IMR-90 (cell line): ENCODE results near the gene STRADA. TPM values are rescaled to one million over a fixed set of nuclear protein-coding genes. Genes with fewer than 3 reads are reported as not detected.

ENCODE experiments used
- ATAC-seq: fragments of 200-7000 bp; cut with Tn5 transposase; 2 replicates; pipeline ENCODE4 v1.9.1; 2020; ENCODE audit warnings: low read depth, mild to moderate bottlenecking, moderate library complexity
- BruUV-seq: library from RNA; stranded (reverse); fragments of 400-500 nt; replicated peaks from 2 replicates; lab custom pipeline; 2021; lab: Mats Ljungman, UMichigan
- CTCF ChIA-PET: fragments of 300-600 bp; formaldehyde crosslinking; extraction: SDS; loops from one replicate; lab custom pipeline; 2021; ENCODE audit warnings: antibody characterized with exemption; lab: Yijun Ruan, JAX
- POLR2A ChIA-PET: fragments of 300-600 bp; sonication (Branson Sonifier 250); formaldehyde crosslinking; loops from one replicate; lab custom pipeline; 2022; ENCODE audit warnings: antibody characterized with exemption; ENCODE audit not compliant: unreplicated experiment; lab: Charles Lee
- DNase-seq: peaks from one replicate; pipeline ENCODE4 v3.0.0; 2013
- H2AFZ ChIP-seq: replicated peaks from 2 replicates; pipeline ENCODE3; 2013; ENCODE audit warnings: low read length, mild to moderate bottlenecking; ENCODE audit not compliant: poor library complexity
- H2AK5ac ChIP-seq: 2 replicates; pipeline ENCODE4 v1.6.1; 2013; ENCODE audit warnings: low read depth, low read length, inconsistent platforms
- H2AK9ac ChIP-seq: replicated peaks from 2 replicates; pipeline ENCODE3; 2013; ENCODE audit warnings: mild to moderate bottlenecking, low read depth, low read length, moderate library complexity; ENCODE audit not compliant: poor library complexity
- H2BK120ac ChIP-seq: 2 replicates; pipeline ENCODE4 v1.6.1; 2013; ENCODE audit warnings: low read depth, low read length, inconsistent platforms
- H2BK15ac ChIP-seq: 3 replicates; pipeline ENCODE4 v1.6.1; 2013; ENCODE audit warnings: low read depth, low read length, inconsistent platforms
- H2BK20ac ChIP-seq: 2 replicates; pipeline ENCODE4 v1.6.1; 2013; ENCODE audit warnings: low read depth, mild to moderate bottlenecking, inconsistent platforms, low read length, moderate library complexity
- H2BK5ac ChIP-seq: 2 replicates; pipeline ENCODE4 v1.6.1; 2013; ENCODE audit warnings: mild to moderate bottlenecking, low read depth, low read length, inconsistent platforms; ENCODE audit not compliant: poor library complexity, severe bottlenecking
- H3K14ac ChIP-seq: replicated peaks from 2 replicates; pipeline ENCODE4 v1.6.1; 2013; ENCODE audit warnings: low read depth, low read length, inconsistent platforms
- H3K18ac ChIP-seq: 2 replicates; pipeline ENCODE4 v1.6.1; 2013; ENCODE audit warnings: low read depth, low read length, control low read depth
- H3K23ac ChIP-seq: 2 replicates; pipeline ENCODE4 v1.6.1; 2013; ENCODE audit warnings: low read depth, low read length, inconsistent platforms
- H3K27ac ChIP-seq: 2 replicates; pipeline ENCODE4 v1.5.1; 2013; ENCODE audit warnings: mild to moderate bottlenecking, control low read depth, low read length; ENCODE audit not compliant: insufficient read depth
- H3K27me3 ChIP-seq: 2 replicates; pipeline ENCODE4 v1.6.1; 2013; ENCODE audit warnings: low read length; ENCODE audit not compliant: control insufficient read depth, insufficient read depth
- H3K36me3 ChIP-seq: 2 replicates; pipeline ENCODE4 v1.6.1; 2013; ENCODE audit warnings: low read length, mixed read lengths; ENCODE audit not compliant: control insufficient read depth, insufficient read depth
- H3K4ac ChIP-seq: 2 replicates; pipeline ENCODE4 v1.6.1; 2013; ENCODE audit warnings: low read depth, low read length, inconsistent platforms
- H3K4me1 ChIP-seq: 2 replicates; pipeline ENCODE4 v1.6.1; 2013; ENCODE audit warnings: low read length, mixed read lengths; ENCODE audit not compliant: control insufficient read depth, insufficient read depth
- H3K4me2 ChIP-seq: 2 replicates; pipeline ENCODE4 v1.6.1; 2013; ENCODE audit warnings: low read depth, mild to moderate bottlenecking, control low read depth, low read length, moderate library complexity
- H3K4me3 ChIP-seq: 2 replicates; pipeline ENCODE4 v1.5.1; 2013; ENCODE audit warnings: low read depth, mild to moderate bottlenecking, control low read depth, low read length, moderate library complexity; ENCODE audit not compliant: insufficient read depth
- H3K56ac ChIP-seq: 2 replicates; pipeline ENCODE4 v1.6.1; 2013; ENCODE audit warnings: low read length, inconsistent platforms; ENCODE audit not compliant: insufficient read depth; ENCODE audit errors: extremely low read depth
- H3K79me1 ChIP-seq, 2 experiments: 2 replicates each; pipeline ENCODE4 v1.6.1; 2013; ENCODE audit warnings: low read length in 2 of 2, inconsistent platforms in 1 of 2, low read depth in 1 of 2
- H3K9ac ChIP-seq: 2 replicates; pipeline ENCODE4 v1.6.1; 2013; ENCODE audit warnings: low read depth, low read length, control low read depth
- H3K9me1 ChIP-seq: 2 replicates; pipeline ENCODE4 v1.6.1; 2013; ENCODE audit warnings: low read length, inconsistent platforms; ENCODE audit not compliant: insufficient read depth
- H3K9me3 ChIP-seq: 2 replicates; pipeline ENCODE4 v1.6.1; 2013; ENCODE audit warnings: low read length; ENCODE audit not compliant: control insufficient read depth, insufficient read depth
- H4K20me1 ChIP-seq: 2 replicates; pipeline ENCODE4 v1.6.1; 2013; ENCODE audit warnings: low read length, inconsistent platforms; ENCODE audit not compliant: insufficient read depth
- H4K5ac ChIP-seq: 2 replicates; pipeline ENCODE4 v1.6.1; 2013; ENCODE audit warnings: mild to moderate bottlenecking, low read depth, low read length, control low read depth
- H4K8ac ChIP-seq, 2 experiments: 2 replicates each; pipeline ENCODE4 v1.6.1; 2013; ENCODE audit warnings: low read depth in 2 of 2, low read length in 2 of 2, control low read depth in 1 of 2, inconsistent platforms in 1 of 2
- H4K91ac ChIP-seq: 2 replicates; pipeline ENCODE4 v1.6.1; 2013; ENCODE audit warnings: low read depth, low read length, inconsistent platforms; ENCODE audit not compliant: insufficient read depth
- BHLHE40 ChIP-seq: fragments of 150-350 bp; IDR thresholded peaks from 2 replicates; pipeline ENCODE4 v1.6.1; 2016; ENCODE audit warnings: mild to moderate bottlenecking, low read depth, low read length
- CEBPB ChIP-seq: IDR thresholded peaks from 2 replicates; pipeline ENCODE4 v1.6.1; 2012; ENCODE audit warnings: low read depth, low read length, improper control_type of control experiment
- CHD1 ChIP-seq: IDR thresholded peaks from 2 replicates; pipeline ENCODE4 v1.6.1; 2012; ENCODE audit warnings: low read depth, low read length, improper control_type of control experiment
- FOS ChIP-seq: fragments of 150-350 bp; IDR thresholded peaks from 2 replicates; pipeline ENCODE4 v1.6.1; 2016; ENCODE audit warnings: low read depth, low read length
- MAFK ChIP-seq: IDR thresholded peaks from 2 replicates; pipeline ENCODE4 v1.6.1; 2012; ENCODE audit warnings: low read depth, low read length, improper control_type of control experiment
- MAZ ChIP-seq: IDR thresholded peaks from 2 replicates; pipeline ENCODE4 v1.6.1; 2012; ENCODE audit warnings: low read depth, mild to moderate bottlenecking, low read length, improper control_type of control experiment, moderate library complexity, borderline replicate concordance
- MXI1 ChIP-seq: IDR thresholded peaks from 2 replicates; pipeline ENCODE4 v1.6.1; 2012; ENCODE audit warnings: low read depth, mild to moderate bottlenecking, low read length, moderate library complexity, borderline replicate concordance
- NFE2L2 ChIP-seq: fragments of 150-350 bp; IDR thresholded peaks from 2 replicates; pipeline ENCODE4 v1.6.1; 2016; ENCODE audit warnings: low read depth, mild to moderate bottlenecking, low read length
- POLR2A ChIP-seq: IDR thresholded peaks from 2 replicates; pipeline ENCODE4 v1.6.1; 2012; ENCODE audit warnings: mild to moderate bottlenecking, low read depth, low read length
- RAD21 ChIP-seq: IDR thresholded peaks from 2 replicates; pipeline ENCODE4 v1.6.1; 2012; ENCODE audit warnings: low read length, improper control_type of control experiment
- RCOR1 ChIP-seq: IDR thresholded peaks from 2 replicates; pipeline ENCODE4 v1.6.1; 2012; ENCODE audit warnings: mild to moderate bottlenecking, low read length, improper control_type of control experiment; ENCODE audit not compliant: insufficient replicate concordance
- RFX5 ChIP-seq: IDR thresholded peaks from 2 replicates; pipeline ENCODE4 v1.8.0; 2012; ENCODE audit warnings: low read depth, mild to moderate bottlenecking, low read length, moderate library complexity
- SMC3 ChIP-seq: fragments of 150-350 bp; IDR thresholded peaks from 2 replicates; pipeline ENCODE4 v1.6.1; 2016; ENCODE audit warnings: low read depth, mild to moderate bottlenecking, antibody characterized with exemption, low read length, moderate library complexity
- WGBS, 2 experiments: methylation state at CpG; one replicate each; pipeline versions ENCODE4 v1.1.5 to v1.1.7; 2013; ENCODE audit warnings: missing lambda C conversion rate in 2 of 2; ENCODE audit not compliant: insufficient read length in 1 of 2; ENCODE audit errors: extremely low coverage in 2 of 2; 5-methylcytosine and 5-hydroxymethylcytosine counted together
- dilution Hi-C: fragments of 300-500 bp; cut with HindIII; formaldehyde crosslinking; loops from one replicate; pipeline ENCODE4 v1.14.3; 2018; ENCODE audit warnings: low sequenced_read_pairs; ENCODE audit not compliant: unreplicated experiment
- in situ Hi-C: fragments of 300-500 bp; cut with MboI; formaldehyde crosslinking; loops from 3 replicates; pipeline ENCODE4 v1.14.3; 2019; ENCODE audit warnings: low sequenced_read_pairs, inconsistent platforms, mixed read lengths
- intact Hi-C: fragments of 100-400 bp; cut with micrococcal nuclease; formaldehyde crosslinking; loops from 2 replicates; pipeline ENCODE4 v1.10.0; 2022
- polyA plus RNA-seq, 3 experiments: library from polyadenylated mRNA; depleted of rRNA; stranded (reverse); fragments of >200 nt; gene quantifications; 2 replicates each; pipeline ENCODE4 v1.2.3, GENCODE V29; 2012; ENCODE audit warnings: low replicate concordance in 1 of 3
- total RNA-seq: library from RNA; depleted of rRNA; stranded (reverse); fragments of >200 nt; gene quantifications from 2 replicates; pipeline ENCODE4 v1.2.3, GENCODE V29; 2012
- TF ChIP-seq, protein P1 (sequence below): fragments of 150-350 bp; IDR thresholded peaks from 2 replicates; pipeline ENCODE4 v1.6.1; 2016; ENCODE audit warnings: low read depth, mild to moderate bottlenecking, low read length, moderate library complexity, borderline replicate concordance
- TF ChIP-seq, protein P2 (sequence below): fragments of 150-350 bp; IDR thresholded peaks from 2 replicates; pipeline ENCODE4 v1.6.1; 2017; ENCODE audit warnings: mild to moderate bottlenecking, antibody characterized with exemption, low read length, low read depth
- TF ChIP-seq, protein P3 (sequence below): conservative IDR thresholded peaks from 2 replicates; pipeline ENCODE4 v1.5.1; 2012; ENCODE audit warnings: mild to moderate bottlenecking, low read depth, low read length, improper control_type of control experiment

Gene STRADA
- total and polyA plus RNA-seq, 2 of the 4 experiments (the other 2 are of a cell fraction), result 19.9 to 30.9 TPM

DNA sequence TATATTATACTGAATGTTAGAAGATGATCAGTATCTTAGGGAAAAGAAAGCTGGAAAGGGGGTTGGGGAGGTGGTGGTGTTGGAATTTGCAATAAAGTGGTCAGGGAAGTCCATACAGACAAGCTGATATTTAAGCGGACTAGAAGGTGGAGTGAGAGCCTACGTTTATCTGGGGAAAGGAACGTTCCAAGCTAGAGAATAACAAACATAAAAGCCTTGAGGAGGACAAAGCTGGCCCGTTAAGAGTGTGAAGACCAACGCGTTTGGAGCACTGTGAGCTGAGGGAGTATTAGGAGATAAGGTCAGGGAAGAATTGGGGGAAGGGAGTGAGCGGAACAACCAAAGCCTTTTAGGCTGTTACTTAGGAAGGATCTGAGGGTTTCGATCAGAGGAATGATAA, 33.8 kb upstream of the STRADA start:
- BruUV-seq, result no TSS peak
- Histone ChIP-seq H3K4me3 (peak overlapping the region; percentile 100), H2BK15ac (no peak overlapping the region), H2BK120ac (no peak overlapping the region), H3K36me3 (peaks cover 6% of the 10 kb centered on the region), H2AFZ (no peak overlapping the region), H3K9me1 (peaks cover 3% of the 10 kb centered on the region), H2BK20ac (no peak overlapping the region), H3K4me2 (peak overlapping the region; percentile 84), H3K4ac (peak overlapping the region; percentile 1; the same call in 1 of the 2 replicates), H3K18ac (no peak overlapping the region), H3K14ac (peak overlapping the region; percentile 42; the same call in 1 of the 2 replicates), H2AK9ac (no peak overlapping the region), H3K4me1 (peaks cover 2% of the 10 kb centered on the region; the same call in 1 of the 2 replicates), H4K8ac (no peak overlapping the region), H3K79me1 (peaks cover 0 to 43% of the 10 kb centered on the region in 2 experiments; a peak in 2 of 4 replicates), H4K20me1 (peaks cover 73% of the 10 kb centered on the region), H4K5ac (no peak overlapping the region), H2AK5ac (no peak overlapping the region), H3K9ac (peak overlapping the region; percentile 99), H3K27ac (peak overlapping the region; percentile 21), H3K23ac (peak overlapping the region; percentile 94; the same call in 1 of the 2 replicates), H3K56ac (no peak overlapping the region), H3K27me3 (no peaks in the 10 kb centered on the region), H4K91ac (no peak overlapping the region), H2BK5ac (peak overlapping the region; percentile 74), H3K9me3 (no peaks in the 10 kb centered on the region)
- ChIA-PET POLR2A (no interaction called here), CTCF (interaction anchor here (0.7 to 0.8 kb wide), 2 partner anchors 8 to 14 kb away, joined by 3 read pairs; no protein-coding TSS in a partner anchor)
- dilution Hi-C loops, result no loop called here
- in situ Hi-C loops, result no loop called here
- intact Hi-C loops, result no loop called here
- ATAC-seq (no peak), DNase-seq (no peak)
- TF ChIP-seq RAD21 (no peak), POLR2A (no peak; the same call in 1 of the 2 replicates), NFE2L2 (no peak), CHD1 (no peak), RFX5 (no peak), FOS (no peak), CEBPB (no peak), MXI1 (no peak), RCOR1 (no peak), BHLHE40 (no peak), SMC3 (no peak), MAZ (no peak), MAFK (no peak)
- TF ChIP-seq, protein P1, sequence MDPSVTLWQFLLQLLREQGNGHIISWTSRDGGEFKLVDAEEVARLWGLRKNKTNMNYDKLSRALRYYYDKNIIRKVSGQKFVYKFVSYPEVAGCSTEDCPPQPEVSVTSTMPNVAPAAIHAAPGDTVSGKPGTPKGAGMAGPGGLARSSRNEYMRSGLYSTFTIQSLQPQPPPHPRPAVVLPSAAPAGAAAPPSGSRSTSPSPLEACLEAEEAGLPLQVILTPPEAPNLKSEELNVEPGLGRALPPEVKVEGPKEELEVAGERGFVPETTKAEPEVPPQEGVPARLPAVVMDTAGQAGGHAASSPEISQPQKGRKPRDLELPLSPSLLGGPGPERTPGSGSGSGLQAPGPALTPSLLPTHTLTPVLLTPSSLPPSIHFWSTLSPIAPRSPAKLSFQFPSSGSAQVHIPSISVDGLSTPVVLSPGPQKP, result no peak
- TF ChIP-seq, protein P2, sequence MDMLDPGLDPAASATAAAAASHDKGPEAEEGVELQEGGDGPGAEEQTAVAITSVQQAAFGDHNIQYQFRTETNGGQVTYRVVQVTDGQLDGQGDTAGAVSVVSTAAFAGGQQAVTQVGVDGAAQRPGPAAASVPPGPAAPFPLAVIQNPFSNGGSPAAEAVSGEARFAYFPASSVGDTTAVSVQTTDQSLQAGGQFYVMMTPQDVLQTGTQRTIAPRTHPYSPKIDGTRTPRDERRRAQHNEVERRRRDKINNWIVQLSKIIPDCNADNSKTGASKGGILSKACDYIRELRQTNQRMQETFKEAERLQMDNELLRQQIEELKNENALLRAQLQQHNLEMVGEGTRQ, result no peak
- TF ChIP-seq, protein P3, sequence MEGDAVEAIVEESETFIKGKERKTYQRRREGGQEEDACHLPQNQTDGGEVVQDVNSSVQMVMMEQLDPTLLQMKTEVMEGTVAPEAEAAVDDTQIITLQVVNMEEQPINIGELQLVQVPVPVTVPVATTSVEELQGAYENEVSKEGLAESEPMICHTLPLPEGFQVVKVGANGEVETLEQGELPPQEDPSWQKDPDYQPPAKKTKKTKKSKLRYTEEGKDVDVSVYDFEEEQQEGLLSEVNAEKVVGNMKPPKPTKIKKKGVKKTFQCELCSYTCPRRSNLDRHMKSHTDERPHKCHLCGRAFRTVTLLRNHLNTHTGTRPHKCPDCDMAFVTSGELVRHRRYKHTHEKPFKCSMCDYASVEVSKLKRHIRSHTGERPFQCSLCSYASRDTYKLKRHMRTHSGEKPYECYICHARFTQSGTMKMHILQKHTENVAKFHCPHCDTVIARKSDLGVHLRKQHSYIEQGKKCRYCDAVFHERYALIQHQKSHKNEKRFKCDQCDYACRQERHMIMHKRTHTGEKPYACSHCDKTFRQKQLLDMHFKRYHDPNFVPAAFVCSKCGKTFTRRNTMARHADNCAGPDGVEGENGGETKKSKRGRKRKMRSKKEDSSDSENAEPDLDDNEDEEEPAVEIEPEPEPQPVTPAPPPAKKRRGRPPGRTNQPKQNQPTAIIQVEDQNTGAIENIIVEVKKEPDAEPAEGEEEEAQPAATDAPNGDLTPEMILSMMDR, result no peak
- WGBS, 2 experiments, result 0% methylated on average over 6 of the region's 8 CpGs; no CpG with 5 or more reads in 1 of the 2 experiments
